GM19238 (cell line): ENCODE measurements around the gene ZNF189.

Experiments used
- DNase-seq: peaks from one replicate; pipeline ENCODE4 v3.0.0; 2011; ENCODE audit warnings: low spot score; ENCODE audit not compliant: insufficient read length

The ZNF189 gene

GRCh38 chr9:101449071-101449721 is 50.5 kb downstream of the ZNF189 start:
- DNase-seq, result peak; percentile 56

GRCh38 chr9:101450931-101451330 is 52.3 kb downstream of the ZNF189 start:
- no peak for DNase-seq

- DNase-seq, result no peak
These were observed 52.8 kb downstream of the ZNF189 start for GRCh38 chr9:101451498-101451897.

- no peak for DNase-seq
These were observed 55.3 kb downstream of the ZNF189 start for GRCh38 chr9:101453776-101454570.

- DNase-seq, result no peak
These were observed 57.1 kb downstream of the ZNF189 start for GRCh38 chr9:101455656-101456240.

GRCh38 chr9:101457003-101457402 is 58.4 kb downstream of the ZNF189 start:
- DNase-seq, result no peak

- DNase-seq, result peak; percentile 7
These were observed 60.4 kb downstream of the ZNF189 start for GRCh38 chr9:101458963-101459631.
